Skin of body (tissue), 2 donors: ENCODE results near the gene MAP2K3. TPM values are rescaled to one million over a fixed set of nuclear protein-coding genes. Genes with fewer than 3 reads are reported as not detected.

Source experiments
- DNase-seq: peaks from one replicate; lab custom pipeline; 2025; lab: John Stamatoyannopoulos, UW
- total RNA-seq: library from RNA; depleted of rRNA; stranded (reverse); fragments of >200 nt; gene quantifications from one replicate; pipeline ENCODE4 v1.2.3, GENCODE V29; 2014

The MAP2K3 gene
- total RNA-seq: 19.8 TPM

DNA sequence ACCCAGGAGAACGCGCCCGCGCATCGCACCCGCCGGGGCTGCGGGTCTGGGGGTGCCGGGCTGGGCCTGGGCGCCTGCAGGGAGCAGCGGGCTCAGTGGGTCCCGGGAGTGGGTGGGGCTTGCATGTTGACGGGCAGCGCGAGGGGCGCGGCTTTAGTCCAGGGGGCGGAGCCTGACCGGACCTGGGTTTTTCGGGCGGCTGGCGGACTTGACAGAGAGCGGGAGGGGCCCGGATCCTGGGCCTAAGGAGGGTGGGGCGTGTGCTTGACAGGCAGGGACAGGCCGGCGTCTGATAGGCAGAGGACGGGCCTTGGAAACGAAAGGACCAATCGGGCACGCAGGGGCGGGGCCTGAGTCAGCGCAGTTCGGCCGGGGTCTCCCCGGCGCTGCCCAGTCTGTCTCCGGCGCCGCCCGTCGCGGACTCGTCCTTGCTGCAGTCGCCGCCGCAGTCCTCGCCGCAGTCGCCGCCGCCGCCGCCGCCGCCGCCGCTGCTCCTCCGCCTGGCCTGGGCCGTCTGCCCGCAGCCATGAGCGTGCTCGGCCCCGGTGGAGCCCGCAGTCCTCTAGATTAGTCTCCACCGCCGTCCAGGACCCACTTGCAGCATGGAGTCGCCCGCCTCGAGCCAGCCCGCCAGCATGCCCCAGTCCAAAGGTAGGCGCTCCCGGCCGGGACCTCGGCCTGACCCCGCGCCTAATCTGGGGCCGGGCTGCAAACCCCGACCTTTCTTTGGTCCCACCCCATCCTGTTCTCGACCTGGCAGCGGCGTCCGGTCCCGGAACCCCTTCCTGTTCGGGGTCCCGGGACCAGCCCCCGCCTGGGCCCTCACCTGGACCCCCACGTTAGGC is at the start of gene MAP2K3:
MAP2K3 (plus strand) TSS at position 393 of the 845 bp plus-strand sequence; CDS start at position 603, 210 bp downstream.
- peak; percentile 97 for DNase-seq

- no peak for DNase-seq
These were observed 48.6 kb upstream of the MAP2K3 start for GRCh38 chr17:21235921-21236320.

GRCh38 chr17:21239680-21240368 is 44.7 kb upstream of the MAP2K3 start:
- no peak for DNase-seq

GRCh38 chr17:21240369-21241055 is 44.0 kb upstream of the MAP2K3 start:
- DNase-seq: no peak

- no peak for DNase-seq
These were observed 42.9 kb upstream of the MAP2K3 start for GRCh38 chr17:21241564-21241963.

DNA sequence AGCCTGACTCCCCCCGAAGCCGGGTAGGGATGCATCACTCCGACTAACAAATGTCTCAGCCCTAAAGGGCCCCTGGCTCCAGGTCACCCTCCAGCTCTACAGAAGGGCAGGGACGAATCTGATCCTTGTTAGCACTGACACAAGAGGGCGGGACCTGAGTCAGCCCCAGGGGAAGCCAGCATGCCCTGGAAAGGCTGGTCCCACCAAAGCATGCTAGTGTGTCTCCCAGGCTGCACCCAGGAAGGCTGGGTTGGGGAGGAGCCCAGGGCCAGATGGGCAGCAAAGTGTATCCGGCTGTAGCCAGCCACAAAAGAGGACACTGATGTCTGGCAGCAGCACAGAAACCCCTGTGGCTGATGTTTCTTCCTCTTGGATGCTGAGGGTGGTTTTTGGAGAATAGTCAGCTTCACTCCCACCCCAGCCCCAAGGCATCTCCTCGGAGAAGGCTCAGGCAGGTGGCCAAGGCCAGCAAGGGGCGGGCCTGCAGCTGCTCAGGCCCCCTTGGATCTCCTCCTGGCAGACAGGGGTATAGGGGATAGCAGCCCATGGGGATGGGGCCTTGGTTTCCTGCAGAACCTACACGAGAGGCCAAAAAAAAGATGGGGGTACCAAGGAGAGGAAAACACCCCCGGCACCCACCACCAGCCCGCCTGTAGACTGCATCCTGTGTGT is 42.3 kb upstream of the MAP2K3 start:
- DNase-seq: no peak

GRCh38 chr17:21242780-21243515 is 41.6 kb upstream of the MAP2K3 start:
- DNase-seq: no peak

GRCh38 chr17:21243516-21244303 is 40.8 kb upstream of the MAP2K3 start:
- no peak for DNase-seq

DNA sequence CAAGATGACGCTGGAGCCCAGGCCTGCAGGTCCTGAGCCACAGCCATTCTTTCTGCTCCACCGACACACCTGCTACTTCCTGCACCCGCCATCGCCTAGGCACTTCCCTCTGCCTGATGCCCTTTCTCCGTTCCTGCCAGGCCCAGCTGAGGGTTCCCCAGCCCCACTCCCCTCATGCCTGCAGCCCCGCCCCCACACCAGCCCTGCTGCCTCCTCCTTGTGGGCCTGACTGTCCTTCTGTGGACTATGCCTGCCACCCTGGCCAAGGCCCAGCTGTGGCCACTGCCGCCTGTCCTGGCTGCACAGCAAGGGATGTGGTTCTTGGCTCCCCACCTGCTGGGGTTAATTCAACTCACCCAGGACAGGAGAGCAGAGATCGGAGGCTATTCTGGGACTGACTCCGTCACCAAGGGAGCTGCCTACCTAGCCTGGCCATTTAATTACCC is 38.8 kb upstream of the MAP2K3 start:
- no peak for DNase-seq

- no peak for DNase-seq
These were observed 37.8 kb upstream of the MAP2K3 start for GRCh38 chr17:21246698-21247097.

- DNase-seq: no peak
These were observed 36.8 kb upstream of the MAP2K3 start for GRCh38 chr17:21247552-21248258.

- no peak for DNase-seq
These were observed 36.0 kb upstream of the MAP2K3 start for GRCh38 chr17:21248500-21248899.

GRCh38 chr17:21249086-21249795 is 35.3 kb upstream of the MAP2K3 start:
- DNase-seq: no peak

- no peak for DNase-seq
These were observed 34.4 kb upstream of the MAP2K3 start for GRCh38 chr17:21249920-21250703.

DNA sequence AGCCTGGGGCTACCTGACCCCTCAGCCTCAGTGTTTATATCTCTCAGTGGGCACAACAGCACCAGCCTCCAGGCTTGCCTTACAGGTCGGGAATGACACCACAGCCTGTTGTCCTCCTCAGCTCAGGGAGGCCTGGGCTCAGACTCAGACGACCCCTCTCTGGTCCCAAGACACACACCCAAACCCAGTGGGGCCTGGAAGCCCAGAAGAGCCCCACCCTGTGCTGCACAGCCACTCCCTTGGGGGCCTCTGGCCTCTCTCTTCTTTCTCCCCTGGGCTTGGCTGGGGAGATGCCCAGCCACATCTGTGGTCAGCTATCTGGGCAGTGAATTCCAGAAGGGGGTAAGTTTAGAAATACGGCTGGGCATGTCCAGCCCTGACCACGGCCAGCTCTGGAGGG is 33.7 kb upstream of the MAP2K3 start:
- DNase-seq: no peak

- no peak for DNase-seq
These were observed 33.0 kb upstream of the MAP2K3 start for GRCh38 chr17:21251337-21252010.

DNA sequence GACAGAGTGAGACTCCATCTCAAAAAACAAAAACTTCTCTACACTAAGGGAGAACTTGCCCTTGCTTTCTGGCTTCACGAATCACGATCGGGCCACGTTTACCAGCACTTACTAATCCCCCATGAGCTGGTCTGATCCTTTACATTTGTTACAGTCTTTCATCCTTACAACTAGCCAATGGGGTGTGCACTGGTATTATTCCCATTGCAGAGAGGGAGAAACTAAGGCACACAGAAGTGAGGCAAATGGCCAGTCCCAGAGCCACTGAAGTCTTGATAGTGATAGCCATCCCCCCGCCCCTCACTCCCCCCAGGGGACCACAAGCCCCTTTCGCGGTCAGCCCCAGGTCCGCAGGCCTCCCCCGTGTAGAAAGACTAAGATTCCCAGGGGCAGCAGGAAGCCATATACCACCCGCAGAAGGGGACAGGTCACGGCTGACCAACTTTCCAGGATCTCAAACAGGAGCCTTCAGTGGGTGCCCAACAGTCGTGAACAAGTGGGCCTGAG is 32.2 kb upstream of the MAP2K3 start:
- DNase-seq: no peak
